ENCODE data around the gene PIK3CG. TPM values are rescaled to one million over a fixed set of nuclear protein-coding genes. Genes with fewer than 3 reads are reported as not detected.

Gene PIK3CG
- polyA plus RNA-seq, 3 donors, result 17.9 to 31.2 (median 20.7) TPM

- H3K9me3 Mint-ChIP-seq, result no peaks in the 10 kb centered on the region
- no peaks in the 10 kb centered on the region for H3K9me3 ChIP-seq (replicated peaks in 1 of 2; ENCODE audit: control insufficient read depth in 1 of 2, insufficient read depth in 1 of 2, low read length in 2 of 2)
- no peak for DNase-seq
- H3K27me3 Mint-ChIP-seq (ENCODE audit: low read depth in 3 of 3), result no peaks in the 10 kb centered on the region
- H3K4me3 ChIP-seq (replicated peaks in 1 of 3; ENCODE audit: low read depth in 2 of 3, low read length in 3 of 3), result peak overlapping the region in 1 of 3 experiments; percentile 18
- peaks cover 79 to 97% of the 10 kb centered on the region in 2 donors for H3K36me3 ChIP-seq (replicated peaks in 1 of 2; ENCODE audit: control insufficient read depth in 1 of 2, insufficient read depth in 2 of 2, low read length in 2 of 2)
- no peak for TF ChIP-seq CTCF (IDR thresholded peaks at IDR 0.05)
- whole genome bisulfite sequencing (ENCODE audit: insufficient coverage), result no CpG with 5 or more reads among the region's 4 CpGs
- no peak overlapping the region for H3K9ac ChIP-seq (ENCODE audit: insufficient read depth, low read length, poor library complexity, severe bottlenecking)
- peak overlapping the region in 1 of 2 donors; percentile 50 for H3K27ac ChIP-seq (ENCODE audit: low read depth in 1 of 2, low read length in 2 of 2)
- peaks cover 16% of the 10 kb centered on the region for H4K20me1 ChIP-seq (ENCODE audit: insufficient read depth, low read length)
- H3K4me3 Mint-ChIP-seq, result no peak overlapping the region
- peak overlapping the region; percentile 33 for H3K4me2 ChIP-seq (replicated peaks; ENCODE audit: extremely low read depth, low read length, poor library complexity, severe bottlenecking)
- peaks cover 59% of the 10 kb centered on the region for H3K79me2 ChIP-seq (ENCODE audit: insufficient read depth, low read length)
- H3K4me1 ChIP-seq (ENCODE audit: control insufficient read depth in 1 of 2, insufficient read depth in 2 of 2, low read length in 2 of 2), result peaks cover 12 to 18% of the 10 kb centered on the region in 2 donors
- intact Hi-C loops (cut with micrococcal nuclease), result no loop called here
- no peaks in the 10 kb centered on the region for H3K27me3 ChIP-seq (ENCODE audit: control insufficient read depth in 2 of 2, insufficient read depth in 2 of 2, low read length in 2 of 2)
- H2AFZ ChIP-seq (ENCODE audit: insufficient read depth, low read depth, low read length, poor library complexity, severe bottlenecking), result no peak overlapping the region
- H3K4me1 Mint-ChIP-seq, result peaks cover 26% of the 10 kb centered on the region
- H3K36me3 Mint-ChIP-seq, result peaks cover 91 to 96% of the 10 kb centered on the region in 2 donors
- H3K27ac Mint-ChIP-seq, result peak overlapping the region in 5 of 7 donors; percentile 14 to 87 (median 51)
These were observed 13.8 kb downstream of the PIK3CG start for GRCh38 chr7:106878748-106879439.

GRCh38 chr7:106881984-106882383, 16.9 kb downstream of the PIK3CG start:
- H3K4me1 Mint-ChIP-seq, result peaks cover 17% of the 10 kb centered on the region
- Histone ChIP-seq H2AFZ (ENCODE audit: insufficient read depth, low read depth, low read length, poor library complexity, severe bottlenecking) (no peak overlapping the region), H3K27me3 (ENCODE audit: control insufficient read depth in 2 of 2, insufficient read depth in 2 of 2, low read length in 2 of 2) (no peaks in the 10 kb centered on the region), H3K27ac (ENCODE audit: low read depth in 1 of 2, low read length in 2 of 2) (no peak overlapping the region), H4K20me1 (ENCODE audit: insufficient read depth, low read length) (peaks cover 14% of the 10 kb centered on the region), H3K4me2 (replicated peaks; ENCODE audit: extremely low read depth, low read length, poor library complexity, severe bottlenecking) (no peak overlapping the region), H3K4me1 (ENCODE audit: control insufficient read depth in 1 of 2, insufficient read depth in 2 of 2, low read length in 2 of 2) (peaks cover 6 to 9% of the 10 kb centered on the region in 2 donors), H3K9me3 (replicated peaks in 1 of 2; ENCODE audit: control insufficient read depth in 1 of 2, insufficient read depth in 1 of 2, low read length in 2 of 2) (no peaks in the 10 kb centered on the region), H3K9ac (ENCODE audit: insufficient read depth, low read length, poor library complexity, severe bottlenecking) (no peak overlapping the region), H3K36me3 (replicated peaks in 1 of 2; ENCODE audit: control insufficient read depth in 1 of 2, insufficient read depth in 2 of 2, low read length in 2 of 2) (peaks cover 91 to 100% of the 10 kb centered on the region in 2 donors), H3K4me3 (replicated peaks in 1 of 3; ENCODE audit: low read depth in 2 of 3, low read length in 3 of 3) (no peak overlapping the region), H3K79me2 (ENCODE audit: insufficient read depth, low read length) (peaks cover 29% of the 10 kb centered on the region)
- no peaks in the 10 kb centered on the region for H3K9me3 Mint-ChIP-seq
- peaks cover 96 to 98% of the 10 kb centered on the region in 2 donors for H3K36me3 Mint-ChIP-seq
- DNase-seq, result no peak
- H3K27ac Mint-ChIP-seq, result peak overlapping the region in 1 of 7 donors; percentile 1
- intact Hi-C loops (cut with micrococcal nuclease), result loop anchor here in 1 of 2 donors (10.0 kb wide), 1 partner anchor 87 kb away; no protein-coding TSS in a partner anchor
- H3K27me3 Mint-ChIP-seq (ENCODE audit: low read depth in 3 of 3), result no peaks in the 10 kb centered on the region
- no CpG with 5 or more reads among the region's 3 CpGs for WGBS (ENCODE audit: insufficient coverage)
- H3K4me3 Mint-ChIP-seq, result no peak overlapping the region
- TF ChIP-seq CTCF (IDR thresholded peaks at IDR 0.05), result no peak

Measured in CD14-positive monocyte (primary cell).